Measurements from ENCODE around the gene TRERF1. TPM values are rescaled to one million over a fixed set of nuclear protein-coding genes. Genes with fewer than 3 reads are reported as not detected.

Gene TRERF1
- polyA plus RNA-seq, 1 experiment: 3.5 TPM

DNA sequence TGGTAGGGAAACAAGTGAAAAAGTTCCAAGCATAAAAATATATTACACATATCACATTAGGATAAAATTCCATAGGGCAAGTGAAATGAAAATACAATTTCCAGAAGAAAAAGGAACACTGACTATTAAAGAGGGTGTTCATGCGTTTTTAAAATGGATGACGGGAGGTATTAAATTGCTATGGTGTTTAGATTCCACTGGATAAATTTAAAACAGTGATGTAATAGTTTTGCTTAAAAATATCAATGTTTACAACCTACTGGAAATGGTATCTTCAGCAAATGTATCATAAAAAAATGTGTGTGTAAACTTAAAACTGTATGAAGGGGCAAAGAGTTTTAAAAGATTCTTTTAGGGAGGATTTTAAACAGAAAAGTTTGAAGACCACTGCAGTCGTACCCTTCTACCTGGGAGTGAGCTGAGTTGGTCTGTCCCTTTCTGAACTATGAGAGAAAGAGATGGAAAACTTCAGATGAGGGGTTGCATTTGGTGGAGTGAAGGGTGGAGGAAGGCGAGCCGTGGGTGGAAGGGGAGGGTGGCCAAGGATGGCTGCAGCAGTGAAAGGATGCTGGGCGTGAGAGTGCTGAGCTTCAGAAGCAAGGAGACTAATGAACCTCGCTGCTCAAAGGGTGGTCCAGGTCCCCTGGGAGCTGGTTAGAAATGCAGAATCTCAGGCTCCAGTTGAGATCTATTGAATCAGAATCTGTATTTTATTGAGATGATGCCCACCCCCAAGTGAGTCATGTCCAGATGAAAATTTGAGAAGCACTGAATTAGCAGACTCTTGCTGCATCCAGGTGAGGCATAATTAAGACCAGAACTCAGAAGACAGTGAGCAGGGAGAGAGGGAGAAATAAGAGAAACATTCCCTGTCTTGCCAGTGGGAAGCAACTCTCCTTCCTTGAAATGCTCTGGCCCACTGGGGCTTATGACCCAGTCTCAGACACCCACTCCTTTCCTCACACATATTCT is 179.6 kb downstream of the TRERF1 start:
- CTCF ChIA-PET: interaction anchor here (0.7 to 1.9 kb wide), 3 partner anchors 9 to 259 kb away, joined by 3 to 8 read pairs (median 5); no protein-coding TSS in a partner anchor
- peaks cover 10% of the 10 kb centered on the region for H3K36me3 ChIP-seq (ENCODE audit: control insufficient read depth, insufficient read depth, low read length)
- TF ChIP-seq, protein P1, sequence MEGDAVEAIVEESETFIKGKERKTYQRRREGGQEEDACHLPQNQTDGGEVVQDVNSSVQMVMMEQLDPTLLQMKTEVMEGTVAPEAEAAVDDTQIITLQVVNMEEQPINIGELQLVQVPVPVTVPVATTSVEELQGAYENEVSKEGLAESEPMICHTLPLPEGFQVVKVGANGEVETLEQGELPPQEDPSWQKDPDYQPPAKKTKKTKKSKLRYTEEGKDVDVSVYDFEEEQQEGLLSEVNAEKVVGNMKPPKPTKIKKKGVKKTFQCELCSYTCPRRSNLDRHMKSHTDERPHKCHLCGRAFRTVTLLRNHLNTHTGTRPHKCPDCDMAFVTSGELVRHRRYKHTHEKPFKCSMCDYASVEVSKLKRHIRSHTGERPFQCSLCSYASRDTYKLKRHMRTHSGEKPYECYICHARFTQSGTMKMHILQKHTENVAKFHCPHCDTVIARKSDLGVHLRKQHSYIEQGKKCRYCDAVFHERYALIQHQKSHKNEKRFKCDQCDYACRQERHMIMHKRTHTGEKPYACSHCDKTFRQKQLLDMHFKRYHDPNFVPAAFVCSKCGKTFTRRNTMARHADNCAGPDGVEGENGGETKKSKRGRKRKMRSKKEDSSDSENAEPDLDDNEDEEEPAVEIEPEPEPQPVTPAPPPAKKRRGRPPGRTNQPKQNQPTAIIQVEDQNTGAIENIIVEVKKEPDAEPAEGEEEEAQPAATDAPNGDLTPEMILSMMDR (IDR thresholded peaks at IDR 0.05; ENCODE audit: insufficient read depth, low read depth, low read length): no peak
- POLR2A ChIA-PET: no interaction called here
- DNase-seq (ENCODE audit: low read depth): no peak
- no peaks in the 10 kb centered on the region for H3K27me3 ChIP-seq (ENCODE audit: control insufficient read depth, insufficient read depth, low read length)
- H3K4me3 ChIP-seq (ENCODE audit: low read depth, low read length): no peak overlapping the region

DNA sequence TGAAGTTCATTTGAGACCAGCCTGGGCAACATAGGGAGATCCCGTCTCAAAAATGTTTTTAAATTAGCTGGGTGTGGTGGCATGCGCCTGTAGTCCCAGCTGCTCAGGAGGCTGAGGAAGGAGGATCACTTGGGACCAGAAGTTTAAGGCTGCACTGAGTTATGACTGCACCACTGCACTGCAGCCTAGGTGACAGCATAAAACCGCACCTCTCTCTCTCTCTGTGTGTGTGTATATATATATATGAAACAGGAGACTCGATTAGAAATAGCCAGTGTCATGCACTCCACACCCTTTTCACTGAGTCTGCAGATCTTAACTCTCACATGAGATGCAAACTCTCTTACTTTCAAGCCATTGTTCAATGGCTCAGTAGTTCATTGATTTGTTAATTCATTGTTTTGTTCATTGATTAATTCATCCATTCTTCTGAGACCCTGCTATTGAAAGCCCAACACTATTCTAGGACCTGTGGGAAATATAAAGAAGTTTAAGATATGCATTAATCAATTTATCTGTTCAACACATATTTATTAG is 181.7 kb downstream of the TRERF1 start:
- no peak for DNase-seq (ENCODE audit: low read depth)
- Histone ChIP-seq H3K27me3 (ENCODE audit: control insufficient read depth, insufficient read depth, low read length) (no peaks in the 10 kb centered on the region), H3K36me3 (ENCODE audit: control insufficient read depth, insufficient read depth, low read length) (peaks cover 10% of the 10 kb centered on the region), H3K4me3 (ENCODE audit: low read depth, low read length) (no peak overlapping the region)
- POLR2A ChIA-PET: no interaction called here
- TF ChIP-seq, protein P1 (IDR thresholded peaks at IDR 0.05; ENCODE audit: insufficient read depth, low read depth, low read length): no peak
- CTCF ChIA-PET: no interaction called here

DNA sequence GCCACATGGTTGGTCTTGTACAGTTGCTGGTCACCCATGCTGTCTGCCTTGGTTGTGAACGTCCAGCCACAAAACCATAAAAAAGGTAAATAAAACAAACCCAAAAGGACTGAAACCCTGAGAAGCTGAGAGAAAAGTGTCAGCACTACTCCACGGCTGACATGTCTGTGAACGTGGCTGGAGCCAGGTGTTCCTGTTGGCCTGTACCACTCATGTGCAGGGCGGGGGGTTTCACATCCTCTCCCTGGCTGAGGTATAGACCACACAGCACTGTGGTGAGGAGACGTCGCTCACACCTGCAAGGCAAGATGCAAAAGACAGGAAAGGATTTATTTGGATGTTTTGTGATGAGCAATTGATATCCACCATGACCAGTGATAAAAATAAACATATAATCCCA is 182.2 kb downstream of the TRERF1 start:
- DNase-seq (ENCODE audit: low read depth): no peak
- Histone ChIP-seq H3K36me3 (ENCODE audit: control insufficient read depth, insufficient read depth, low read length) (peaks cover 10% of the 10 kb centered on the region), H3K4me3 (ENCODE audit: low read depth, low read length) (no peak overlapping the region), H3K27me3 (ENCODE audit: control insufficient read depth, insufficient read depth, low read length) (no peaks in the 10 kb centered on the region)
- POLR2A ChIA-PET: no interaction called here
- TF ChIP-seq, protein P1 (IDR thresholded peaks at IDR 0.05; ENCODE audit: insufficient read depth, low read depth, low read length): no peak
- CTCF ChIA-PET: interaction anchor here (0.9 kb wide), 1 partner anchor 9 kb away, joined by 4 read pairs; no protein-coding TSS in a partner anchor

DNA sequence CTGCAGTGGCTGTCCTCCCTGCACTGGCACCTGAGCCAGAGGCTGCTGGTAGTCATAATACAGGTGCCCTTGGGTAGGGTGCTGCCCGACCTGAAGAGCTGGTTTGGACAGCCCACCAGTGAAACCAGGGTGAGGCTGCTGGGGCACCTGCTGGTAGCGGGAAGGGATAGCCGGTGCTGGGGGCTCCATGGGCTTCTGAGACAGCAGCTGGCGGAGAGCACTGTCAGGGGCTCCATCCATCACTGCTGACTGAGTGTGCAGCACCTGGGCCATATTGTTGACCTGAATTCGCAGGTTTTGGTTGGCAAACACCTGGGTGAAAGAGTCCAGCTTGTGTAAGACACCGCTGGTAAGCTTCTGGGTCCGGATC is 182.9 kb downstream of the TRERF1 start:
- TF ChIP-seq, protein P1 (IDR thresholded peaks at IDR 0.05; ENCODE audit: insufficient read depth, low read depth, low read length): no peak
- CTCF ChIA-PET: interaction anchor here (0.9 to 2.5 kb wide), 2 partner anchors 9 to 279 kb away, joined by 4 to 7 read pairs; no protein-coding TSS in a partner anchor
- no peak overlapping the region for H3K4me3 ChIP-seq (ENCODE audit: low read depth, low read length)
- H3K27me3 ChIP-seq (ENCODE audit: control insufficient read depth, insufficient read depth, low read length): no peaks in the 10 kb centered on the region
- POLR2A ChIA-PET: no interaction called here
- no peak for DNase-seq (ENCODE audit: low read depth)
- H3K36me3 ChIP-seq (ENCODE audit: control insufficient read depth, insufficient read depth, low read length): peaks cover 10% of the 10 kb centered on the region
